Middle frontal gyrus (tissue), 1 donor: ENCODE measurements around the gene PCDHA11.

Experiments used
- DNase-seq: peaks from one replicate; pipeline ENCODE4 v3.0.0-alpha.2; 2015; ENCODE audit warnings: low spot score; ENCODE audit errors: extremely low spot score

Gene PCDHA11

GRCh38 chr5:140916325-140916724 is 47.6 kb downstream of the PCDHA11 start:
- no peak for DNase-seq
